Measurements from ENCODE around the gene WASHC4. TPM values are rescaled to one million over a fixed set of nuclear protein-coding genes. Genes with fewer than 3 reads are reported as not detected.
"Not testable (repeated sequence)": the region's sequence is repeated elsewhere in the genome, so short reads cannot be mapped to it uniquely, and the experiment has no call there.

WASHC4 gene
- total RNA-seq, 1 donor from 2014 or later: 151 TPM

DNA sequence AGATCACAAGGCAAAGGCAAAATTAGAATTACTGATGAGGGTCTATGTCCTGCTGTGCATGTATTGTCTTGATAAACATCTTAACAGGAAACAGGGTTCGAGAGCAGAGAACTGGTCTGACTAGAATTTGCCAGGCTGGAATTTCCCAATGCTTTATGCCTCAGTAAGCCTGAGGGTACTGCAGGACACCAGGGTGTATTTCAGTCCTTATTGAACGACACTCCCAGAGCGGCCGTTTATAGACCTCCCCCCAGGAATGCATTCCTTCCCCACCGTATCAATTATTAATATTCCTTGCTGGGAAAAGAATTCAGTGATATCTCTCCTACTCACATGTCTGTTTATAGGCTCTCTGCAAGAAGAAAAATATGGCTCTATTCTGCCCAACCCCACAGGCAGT lies 12.2 kb upstream of the WASHC4 start:
- DNase-seq: not testable (repeated sequence)

DNA sequence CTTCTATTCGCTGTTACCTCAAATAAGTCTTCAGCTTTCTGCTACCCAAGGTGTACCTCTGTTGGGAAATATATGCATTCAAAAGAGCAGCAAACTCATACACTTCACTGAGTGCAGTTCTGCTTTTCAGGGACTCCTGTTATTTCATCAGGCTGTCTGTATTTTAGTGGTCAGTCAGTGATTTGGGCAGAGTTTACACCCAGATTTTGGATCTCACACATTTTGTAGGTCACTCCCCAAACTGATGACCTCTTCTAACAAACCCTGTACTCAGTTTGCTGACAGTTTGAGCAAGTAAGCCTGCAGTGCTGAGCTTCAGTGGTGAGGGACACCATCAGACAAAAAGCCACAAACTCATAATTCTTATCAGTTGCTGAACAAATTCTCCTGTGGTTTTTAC lies 8.2 kb upstream of the WASHC4 start:
- DNase-seq: no peak

DNA sequence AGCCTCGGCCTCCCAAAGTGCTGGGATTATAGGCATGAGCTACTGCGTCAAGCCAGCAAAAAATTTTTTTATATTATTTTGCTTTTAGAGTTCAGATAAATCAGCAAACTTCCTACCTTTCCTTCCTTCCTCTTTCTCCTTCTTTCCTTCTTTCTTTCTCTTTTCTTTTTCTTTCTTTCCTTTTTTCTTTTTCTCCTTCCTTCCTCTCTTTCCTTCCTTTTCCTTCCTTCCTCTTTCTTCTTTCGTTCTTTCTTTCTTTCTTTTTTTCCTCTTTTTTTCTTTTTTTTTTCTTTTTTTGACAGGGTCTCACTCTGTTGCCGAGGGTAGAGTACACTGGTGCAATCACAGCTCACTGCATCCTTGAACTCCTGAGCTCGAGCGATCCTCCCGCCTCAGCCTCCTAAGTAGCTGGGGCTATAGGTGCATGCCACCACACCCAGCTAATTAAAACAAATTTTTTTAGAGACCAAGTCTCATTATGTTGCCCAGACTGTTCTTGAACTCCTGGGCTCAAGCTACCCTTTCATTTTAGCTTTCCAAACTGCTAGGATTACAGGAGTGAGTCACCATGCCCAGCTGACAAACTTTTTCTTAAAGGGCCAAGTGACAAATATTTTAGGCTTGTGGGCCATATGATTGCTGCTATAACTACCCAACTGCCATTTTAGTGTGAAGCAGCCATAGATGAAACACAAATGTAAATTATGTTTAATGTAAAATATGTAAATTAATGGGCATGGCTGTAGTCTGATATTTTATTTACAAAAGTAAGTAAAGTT lies 7.1 kb upstream of the WASHC4 start:
- DNase-seq: peak; percentile 31

- peak; percentile 16 for DNase-seq
These were observed 6.5 kb upstream of the WASHC4 start for GRCh38 chr12:105100998-105101397.

- DNase-seq: no peak
These were observed 4.9 kb upstream of the WASHC4 start for GRCh38 chr12:105102673-105103072.

DNA sequence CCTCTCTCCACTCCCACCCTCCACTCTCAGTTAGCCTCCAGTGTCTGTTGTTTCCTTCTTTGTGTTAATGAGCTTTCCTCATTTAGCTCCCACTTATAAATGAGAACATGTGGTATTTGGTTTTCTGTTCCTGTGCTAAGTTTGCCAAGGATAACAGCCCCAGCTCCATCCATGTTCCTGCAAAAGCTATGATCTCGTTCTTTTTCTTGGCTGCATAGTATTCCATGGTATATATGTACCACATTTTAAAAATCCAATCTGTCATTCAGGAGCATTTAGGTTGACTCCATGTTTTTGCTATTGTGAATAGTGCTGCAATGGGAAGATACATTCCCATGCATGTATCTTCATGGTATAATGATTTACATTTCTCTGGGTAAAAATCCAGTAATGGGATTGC lies 2.8 kb upstream of the WASHC4 start:
- DNase-seq: no peak

DNA sequence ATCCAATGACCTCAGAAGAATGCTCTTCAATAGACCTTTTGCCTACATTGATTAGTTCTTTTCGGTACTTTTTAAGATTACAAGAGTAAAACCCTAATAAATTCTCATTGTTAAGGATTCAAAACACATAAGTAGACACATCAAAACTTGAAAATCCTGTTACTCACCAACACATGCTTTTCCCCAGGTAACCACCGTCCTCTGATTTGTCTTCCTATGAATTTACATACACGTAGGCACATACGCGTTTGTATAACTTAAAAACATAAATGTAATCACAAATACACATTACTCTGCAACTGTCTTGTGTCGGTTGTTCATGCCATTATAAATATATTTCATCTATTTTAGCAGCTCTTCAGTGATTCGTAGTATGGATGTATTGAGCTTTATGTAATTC lies 910 bp upstream of the WASHC4 start:
- peak; percentile 11 for DNase-seq

DNA sequence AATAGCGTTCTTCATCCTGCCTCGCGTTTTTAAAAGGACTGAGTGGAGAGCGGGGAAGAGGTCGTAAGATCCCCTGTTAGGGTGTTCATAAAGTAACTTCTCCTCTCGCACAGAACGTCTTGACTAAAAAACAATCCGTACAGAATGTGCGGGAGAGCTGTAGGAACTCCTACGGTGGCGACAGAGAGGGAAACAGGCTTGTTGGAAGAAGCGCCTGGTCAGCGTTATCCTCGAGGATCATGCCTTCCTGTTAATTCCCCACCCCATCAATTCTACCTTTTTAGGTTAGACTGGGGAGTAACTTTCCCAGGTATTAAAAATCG lies 399 bp upstream of the WASHC4 start:
- DNase-seq: peak; percentile 64

GRCh38 chr12:105109465-105110212 lies 2.1 kb downstream of the WASHC4 start:
- peak; percentile 75 for DNase-seq

GRCh38 chr12:105110851-105111250 lies 3.3 kb downstream of the WASHC4 start:
- peak; percentile 16 for DNase-seq

- no peak for DNase-seq
These were observed 5.6 kb downstream of the WASHC4 start for GRCh38 chr12:105113094-105113493.

DNA sequence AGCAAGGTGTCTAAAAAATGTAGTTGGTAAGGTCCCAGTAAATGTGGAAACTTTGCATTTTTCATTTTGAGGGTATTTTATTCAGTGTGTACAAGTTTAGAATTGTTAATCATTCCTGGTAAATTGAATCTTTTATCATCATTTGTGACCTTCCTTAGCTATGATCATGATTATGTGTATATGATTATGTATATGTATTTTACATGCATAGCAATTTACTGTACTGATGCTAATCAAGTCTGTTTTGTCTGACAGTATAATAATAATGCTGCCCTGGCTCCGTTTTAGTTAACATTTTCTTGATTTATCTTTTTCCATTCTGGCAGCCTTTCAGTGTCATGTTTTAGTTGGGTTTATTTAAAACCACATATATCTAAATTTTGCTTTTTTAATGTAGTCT lies 9.4 kb downstream of the WASHC4 start:
- DNase-seq: no peak

DNA sequence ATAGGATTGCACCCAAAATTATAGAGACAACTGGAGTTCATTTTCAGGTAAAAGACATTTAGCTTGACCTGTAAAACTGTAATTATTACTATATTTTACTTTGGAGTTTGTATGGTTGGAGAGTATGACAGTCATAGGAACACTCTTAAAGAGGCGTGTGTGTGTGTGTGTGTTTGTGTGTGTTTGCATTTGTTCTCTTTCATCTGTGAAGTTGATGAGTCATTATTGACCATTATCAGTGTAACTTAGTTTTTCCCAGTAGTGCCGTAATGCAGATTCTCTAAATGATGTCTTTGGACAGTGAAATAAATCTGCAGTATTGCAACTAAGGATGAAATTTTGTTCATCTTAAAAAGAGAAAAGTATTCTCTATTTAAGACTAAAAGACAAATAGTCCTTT lies 13.0 kb downstream of the WASHC4 start:
- no peak for DNase-seq

- DNase-seq: no peak
These were observed 30.7 kb downstream of the WASHC4 start for GRCh38 chr12:105138248-105138647.

DNA sequence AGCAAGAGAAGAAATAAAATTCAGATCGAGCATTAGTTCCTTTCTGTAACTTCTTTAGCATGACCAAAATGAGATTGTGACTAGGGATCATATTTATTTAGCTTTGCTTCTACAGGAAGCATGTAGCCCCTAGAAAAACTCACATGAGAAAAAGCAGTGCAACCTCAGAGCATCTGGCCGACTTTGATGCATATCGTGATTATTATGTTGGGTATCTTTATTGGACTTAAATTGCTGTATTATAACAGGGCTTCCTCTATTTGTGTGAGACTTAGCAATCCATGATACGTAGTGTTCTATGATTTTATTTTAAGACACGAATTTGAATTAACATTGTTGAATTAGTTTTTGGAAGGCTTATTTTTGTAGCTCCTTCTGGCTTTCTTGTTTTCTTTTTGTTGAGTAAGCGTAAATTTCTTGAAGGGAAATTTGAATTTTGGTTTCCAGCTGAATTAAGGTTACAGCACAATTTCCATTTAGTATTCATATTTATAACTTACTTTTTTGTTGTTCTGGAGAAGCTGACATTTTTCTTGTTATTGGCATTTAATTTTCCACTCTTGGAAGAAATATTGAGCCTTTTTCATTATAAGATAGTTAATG lies 33.9 kb downstream of the WASHC4 start:
- no peak for DNase-seq

DNA sequence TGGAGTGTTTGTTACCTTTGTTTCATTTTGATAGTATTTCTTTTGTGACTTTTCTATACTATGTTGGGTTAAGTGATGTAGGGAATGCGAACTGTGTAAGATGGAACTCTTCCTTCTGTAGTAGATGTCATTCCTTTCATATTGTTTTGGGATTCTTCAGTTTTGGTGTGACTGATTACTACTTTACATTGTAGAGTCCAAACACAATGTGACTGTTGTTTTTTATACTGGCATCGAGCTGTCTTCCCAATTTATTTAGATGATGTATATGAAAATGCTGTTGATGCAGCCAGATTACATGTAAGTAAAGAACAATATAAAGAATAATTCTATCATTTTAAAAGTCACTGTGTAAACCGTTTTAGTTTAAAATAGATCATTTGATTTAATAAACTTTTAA lies 34.7 kb downstream of the WASHC4 start:
- no peak for DNase-seq

- DNase-seq: no peak
These were observed 48.7 kb downstream of the WASHC4 start for GRCh38 chr12:105156260-105156659.

DNA sequence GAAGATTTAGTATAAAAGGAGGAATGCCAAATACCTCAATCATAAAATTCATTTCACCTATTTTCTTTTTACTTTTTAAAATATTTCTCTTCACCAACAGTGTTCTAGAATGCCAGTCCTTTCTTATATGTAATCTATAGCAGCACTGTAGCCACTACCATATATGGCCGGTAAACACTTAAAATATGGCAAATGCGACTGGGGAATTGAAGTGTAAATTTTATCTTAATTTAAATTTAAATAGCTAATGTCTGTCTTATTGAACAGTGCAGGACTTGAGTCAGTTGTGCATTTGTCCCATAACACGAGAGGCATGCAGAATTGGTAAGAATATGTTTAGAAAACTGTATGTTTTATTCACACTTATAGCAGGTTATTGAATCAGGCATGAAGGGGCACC lies 50.1 kb downstream of the WASHC4 start:
- no peak for DNase-seq

GRCh38 chr12:105158876-105159275 lies 51.3 kb downstream of the WASHC4 start:
- DNase-seq: no peak

DNA sequence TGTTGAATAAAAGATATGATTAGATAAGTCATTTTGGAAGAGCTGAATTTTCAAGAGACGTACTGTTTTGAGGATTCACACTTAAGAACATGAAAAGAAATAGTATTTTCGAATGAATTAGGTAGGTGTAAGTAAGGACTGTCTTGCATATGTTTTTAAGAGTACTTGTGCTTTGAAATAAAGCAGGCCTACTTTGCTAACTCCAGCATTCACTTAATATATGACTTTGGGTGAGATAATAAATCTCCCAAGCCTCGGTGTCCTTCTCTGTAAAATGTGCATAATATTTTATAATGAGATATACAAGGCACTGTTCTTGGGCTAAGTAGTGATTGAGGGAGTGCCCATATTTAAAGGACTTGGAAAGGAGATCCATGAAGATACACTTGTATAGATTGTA lies 54.6 kb downstream of the WASHC4 start:
- DNase-seq: no peak

DNA sequence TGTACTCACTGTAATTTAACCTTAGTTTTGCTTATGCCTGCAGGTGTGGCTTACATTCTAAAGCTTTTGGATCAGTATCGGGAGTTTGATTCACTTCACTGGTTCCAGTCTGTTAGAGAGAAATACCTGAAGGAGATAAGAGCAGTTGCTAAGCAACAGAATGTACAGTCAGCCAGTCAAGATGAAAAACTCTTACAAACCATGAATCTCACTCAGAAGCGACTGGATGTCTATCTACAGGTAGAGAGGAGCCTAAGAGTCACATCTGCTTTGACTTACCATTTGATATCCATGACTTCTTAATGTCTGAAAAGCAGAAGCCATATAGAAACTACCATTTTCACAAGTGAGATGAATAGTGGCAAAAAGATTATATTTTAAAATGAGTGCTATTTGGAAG lies 56.5 kb downstream of the WASHC4 start:
- no peak for DNase-seq

DNA sequence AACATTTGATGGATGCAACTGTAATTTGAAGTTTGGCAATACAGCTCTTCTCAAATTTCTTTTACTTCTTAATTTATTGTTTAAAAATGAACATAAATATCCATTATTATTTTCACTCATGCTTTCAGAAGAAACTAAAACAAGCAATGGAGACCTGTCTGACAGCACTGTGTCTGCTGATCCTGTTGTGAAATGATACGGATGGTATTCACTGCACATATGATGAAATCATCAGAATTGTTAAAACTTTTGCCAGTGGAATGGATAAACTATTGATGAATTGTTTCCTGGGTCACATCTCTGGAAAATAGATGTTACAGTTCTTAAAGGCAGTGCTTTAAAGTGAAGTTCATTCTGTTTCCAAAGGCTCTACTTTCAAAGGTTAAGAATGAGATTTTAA lies 59.2 kb downstream of the WASHC4 start:
- DNase-seq: no peak

GRCh38 chr12:105167346-105167745 lies 59.8 kb downstream of the WASHC4 start:
- no peak for DNase-seq

DNA sequence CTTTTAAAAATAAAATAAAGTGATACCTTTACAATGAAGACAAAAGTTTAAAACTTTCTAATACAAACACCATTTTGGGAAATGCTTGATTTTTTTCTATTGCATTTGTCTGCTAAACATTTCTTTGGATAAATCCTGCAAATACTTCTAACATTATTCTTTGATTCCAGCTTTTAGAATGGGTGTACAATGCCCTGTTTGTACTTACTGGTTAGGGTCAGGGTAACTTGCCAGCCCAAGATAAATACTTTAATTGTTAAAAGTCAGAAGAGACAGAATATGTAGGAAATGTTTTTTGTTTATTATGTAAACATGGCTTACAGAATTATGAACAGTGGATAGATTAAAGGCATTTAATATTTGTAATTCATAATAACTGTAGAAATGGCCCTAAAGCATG lies 60.5 kb downstream of the WASHC4 start:
- no peak for DNase-seq

Data from dermis blood vessel endothelial cell (primary cell).